AG09309 (cell line): ENCODE measurements around the gene NRXN3.

ENCODE experiments used
- DNase-seq: peaks from one replicate; pipeline ENCODE4 v3.0.0-alpha.2; 2010; ENCODE audit warnings: low read depth
- H3K4me3 ChIP-seq: 2 replicates; pipeline ENCODE4 v1.5.1; 2011; ENCODE audit warnings: mild to moderate bottlenecking, low read depth, low read length, moderate library complexity; ENCODE audit not compliant: control insufficient read depth
- CTCF ChIP-seq: IDR thresholded peaks from 2 replicates; pipeline ENCODE4 v1.5.1; 2011; ENCODE audit warnings: mild to moderate bottlenecking, low read depth, low read length, inconsistent platforms; ENCODE audit not compliant: insufficient read depth, control insufficient read depth; ENCODE audit errors: missing control alignments

Gene NRXN3

DNA sequence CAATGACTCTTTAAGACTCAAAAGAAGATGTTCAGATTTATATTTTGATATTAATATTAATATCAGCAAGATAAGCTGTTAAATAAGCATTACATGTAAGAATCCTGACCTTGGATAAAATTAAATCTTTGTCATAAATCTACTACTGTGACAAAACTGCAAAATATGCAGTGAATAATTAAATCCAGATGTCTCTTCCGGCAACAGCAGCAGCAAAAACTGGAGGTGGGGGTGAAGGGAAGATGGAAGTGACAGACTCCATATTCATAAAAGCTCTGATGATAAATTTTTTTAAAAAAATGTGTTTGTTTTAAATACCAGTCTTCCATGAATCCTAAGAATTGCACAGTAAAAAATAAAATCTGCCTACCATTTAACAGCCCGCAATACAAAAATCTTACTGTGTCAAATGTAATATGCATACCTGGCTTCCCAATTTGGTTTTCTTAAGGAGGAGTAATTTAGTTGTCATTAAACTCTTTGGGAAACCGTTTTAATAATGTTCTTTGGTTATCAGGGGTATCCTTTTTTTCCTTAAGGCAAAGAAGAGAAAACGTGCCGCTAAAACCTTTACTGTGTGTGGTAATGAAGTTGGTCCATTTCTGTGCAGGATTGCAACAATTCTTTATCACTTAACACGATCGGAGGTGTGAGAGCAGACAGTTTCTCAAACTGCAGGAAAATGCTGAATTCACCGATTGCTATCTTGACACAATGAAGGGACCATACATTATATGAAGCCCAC lies 1562.9 kb downstream of the NRXN3 start:
- TF ChIP-seq CTCF = no peak
- peak; percentile 45 for DNase-seq
- H3K4me3 ChIP-seq = no peak overlapping the region

- no peak for DNase-seq
- TF ChIP-seq CTCF = no peak
- H3K4me3 ChIP-seq = no peak overlapping the region
Measured at GRCh38 chr14:79734151-79734550, 1564.0 kb downstream of the NRXN3 start.

- H3K4me3 ChIP-seq = no peak overlapping the region
- no peak for TF ChIP-seq CTCF
- DNase-seq = no peak
Measured at GRCh38 chr14:79734656-79735055, 1564.5 kb downstream of the NRXN3 start.

DNA sequence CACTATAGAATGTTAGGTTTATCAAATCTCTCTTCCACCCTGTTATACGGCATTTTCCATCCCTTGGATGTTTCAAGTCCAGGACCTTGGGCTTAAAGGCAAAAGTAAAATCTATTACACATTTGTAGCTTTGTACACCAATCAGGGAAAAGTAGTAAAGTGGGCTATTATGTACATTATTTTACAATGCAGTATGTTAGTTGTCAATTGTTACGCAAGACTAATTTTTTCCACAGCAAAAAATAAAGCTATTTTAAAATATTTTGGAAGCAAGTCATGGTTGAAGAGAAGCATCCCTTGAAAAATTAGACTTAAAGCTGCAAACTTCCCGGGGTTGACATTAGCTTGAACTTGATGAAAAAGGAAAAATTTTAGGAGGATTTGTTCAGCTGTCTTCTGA lies 1564.9 kb downstream of the NRXN3 start:
- TF ChIP-seq CTCF = no peak
- DNase-seq = no peak
- H3K4me3 ChIP-seq = no peak overlapping the region

DNA sequence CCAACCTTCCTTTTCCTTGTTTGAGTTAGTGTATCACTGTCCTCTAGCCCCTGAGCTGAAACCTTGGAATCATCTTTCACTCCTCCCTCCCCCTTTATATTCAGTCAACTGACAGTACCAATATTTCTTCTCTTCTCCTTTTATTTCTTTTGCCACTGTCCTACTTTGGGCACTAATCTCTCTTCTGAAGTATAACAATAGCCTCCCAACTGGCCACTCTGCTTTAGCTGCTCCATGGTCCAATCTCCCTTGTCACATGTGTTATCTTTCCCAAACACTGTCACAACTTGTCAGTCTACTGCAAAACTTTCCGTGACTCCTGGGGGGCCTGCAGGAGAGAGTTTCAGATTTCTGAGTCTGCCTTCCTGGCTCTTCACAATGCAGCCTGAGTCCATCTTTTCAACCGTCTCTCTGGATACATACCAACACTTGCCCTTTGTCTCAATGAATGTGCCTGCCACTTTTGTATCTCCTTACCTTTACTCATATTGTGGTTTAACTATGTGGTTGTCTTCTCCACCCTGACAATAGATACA lies 1570.0 kb downstream of the NRXN3 start:
- no peak for TF ChIP-seq CTCF
- no peak overlapping the region for H3K4me3 ChIP-seq
- DNase-seq = no peak

DNA sequence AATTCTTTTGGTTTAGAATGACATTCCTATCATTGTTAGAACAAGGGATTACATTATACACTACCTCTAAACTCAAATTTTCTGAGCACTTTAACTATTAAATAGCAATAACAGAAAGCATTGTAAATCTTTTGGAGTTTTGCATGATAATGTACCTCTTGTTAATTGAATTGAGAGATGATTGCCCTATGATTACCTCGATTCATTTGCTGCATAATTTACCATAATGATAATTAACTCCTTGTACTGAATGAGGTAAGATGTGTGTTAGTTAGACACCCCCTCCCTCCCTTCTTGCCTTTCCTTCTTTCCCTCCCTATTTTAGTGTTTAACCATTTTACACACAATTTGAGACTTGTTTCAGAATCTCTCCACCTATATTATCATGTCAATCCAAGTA lies 1572.0 kb downstream of the NRXN3 start:
- no peak for DNase-seq
- TF ChIP-seq CTCF = no peak
- no peak overlapping the region for H3K4me3 ChIP-seq

DNA sequence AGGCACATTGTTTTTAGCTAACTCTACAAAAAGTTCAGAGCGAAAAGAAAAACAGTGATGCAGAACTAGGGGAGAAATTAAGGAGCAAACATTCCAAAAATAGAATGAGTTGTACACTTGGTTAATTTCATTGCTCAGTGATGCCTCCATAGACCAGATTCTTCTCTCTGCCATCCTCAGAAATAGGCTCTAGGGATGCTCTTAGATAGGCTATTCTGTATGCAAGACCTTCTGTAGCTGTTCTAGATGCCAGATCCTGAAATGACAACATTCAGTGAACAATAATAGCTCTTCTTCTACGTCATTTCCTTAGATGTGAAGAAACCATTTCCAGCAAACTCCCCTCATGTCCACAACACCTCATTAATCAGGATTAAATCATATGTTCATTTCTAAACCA lies 1574.9 kb downstream of the NRXN3 start:
- TF ChIP-seq CTCF = no peak
- no peak for DNase-seq
- H3K4me3 ChIP-seq = no peak overlapping the region
